H9 (cell line): ENCODE results near the gene CUL2. TPM values are rescaled to one million over a fixed set of nuclear protein-coding genes. Genes with fewer than 3 reads are reported as not detected.

Experiments used
- DNase-seq: peaks from one replicate; pipeline ENCODE4 v3.0.0-alpha.2; 2017
- H2AFZ ChIP-seq: one replicate; pipeline ENCODE4 v1.6.1; 2013; ENCODE audit warnings: mild to moderate bottlenecking, low read length, control low read depth, moderate library complexity
- H2AK5ac ChIP-seq: 2 replicates; pipeline ENCODE4 v1.6.1; 2013; ENCODE audit warnings: low read length, control low read depth, mixed read lengths; ENCODE audit not compliant: insufficient read length
- H2BK120ac ChIP-seq: one replicate; pipeline ENCODE4 v1.6.1; 2013; ENCODE audit warnings: low read depth, mild to moderate bottlenecking, low read length, control low read depth, inconsistent platforms; ENCODE audit not compliant: poor library complexity, severe bottlenecking
- H2BK12ac ChIP-seq: 2 replicates; pipeline ENCODE4 v1.6.1; 2013; ENCODE audit warnings: low read length, control low read depth, mixed read lengths, low read depth; ENCODE audit not compliant: insufficient read length
- H2BK15ac ChIP-seq: 2 replicates; pipeline ENCODE4 v1.6.1; 2013; ENCODE audit warnings: low read depth, low read length, control low read depth
- H2BK20ac ChIP-seq: one replicate; pipeline ENCODE4 v1.6.1; 2013; ENCODE audit warnings: low read depth, mild to moderate bottlenecking, low read length, control low read depth, inconsistent platforms; ENCODE audit not compliant: poor library complexity, severe bottlenecking
- H2BK5ac ChIP-seq: 2 replicates; pipeline ENCODE4 v1.6.1; 2013; ENCODE audit warnings: low read length, control low read depth, mixed read lengths; ENCODE audit not compliant: insufficient read length
- H3K14ac ChIP-seq: 2 replicates; pipeline ENCODE4 v1.6.1; 2013; ENCODE audit warnings: low read length, control low read depth; ENCODE audit not compliant: insufficient read depth
- H3K18ac ChIP-seq: 2 replicates; pipeline ENCODE4 v1.6.1; 2013; ENCODE audit warnings: low read depth, mild to moderate bottlenecking, mixed read lengths, low read length, control low read depth; ENCODE audit not compliant: insufficient read length
- H3K23ac ChIP-seq: 2 replicates; pipeline ENCODE4 v1.6.1; 2013; ENCODE audit warnings: low read length, control low read depth, mixed read lengths, low read depth; ENCODE audit not compliant: insufficient read length
- H3K23me2 ChIP-seq: 2 replicates; pipeline ENCODE4 v1.6.1; 2013; ENCODE audit warnings: low read depth, mild to moderate bottlenecking, mixed read lengths, low read length, control low read depth; ENCODE audit not compliant: insufficient read length, poor library complexity, severe bottlenecking
- H3K27ac ChIP-seq: 2 replicates; pipeline ENCODE4 v1.5.1; 2013; ENCODE audit warnings: low read length, control low read depth, mixed read lengths, low read depth; ENCODE audit not compliant: insufficient read length
- H3K27me3 ChIP-seq: 2 replicates; pipeline ENCODE4 v1.6.1; 2013; ENCODE audit warnings: low read length, control low read depth, inconsistent platforms; ENCODE audit not compliant: insufficient read depth
- H3K4ac ChIP-seq: 2 replicates; pipeline ENCODE4 v1.6.1; 2013; ENCODE audit warnings: low read depth, mild to moderate bottlenecking, control low read depth, inconsistent platforms, low read length, moderate library complexity
- H3K4me1 ChIP-seq: 2 replicates; pipeline ENCODE4 v1.6.1; 2013; ENCODE audit warnings: low read length, control low read depth, inconsistent platforms; ENCODE audit not compliant: insufficient read depth
- H3K4me2 ChIP-seq: 2 replicates; pipeline ENCODE4 v1.6.1; 2013; ENCODE audit warnings: low read length, control low read depth, mixed read lengths; ENCODE audit not compliant: insufficient read length, insufficient read depth
- H3K56ac ChIP-seq: 2 replicates; pipeline ENCODE4 v1.6.1; 2013; ENCODE audit warnings: low read depth, mild to moderate bottlenecking, mixed read lengths, low read length, control low read depth; ENCODE audit not compliant: insufficient read length
- H3K79me1 ChIP-seq: 2 replicates; pipeline ENCODE4 v1.6.1; 2013; ENCODE audit warnings: low read depth, mild to moderate bottlenecking, moderate library complexity, low read length, control low read depth, inconsistent platforms; ENCODE audit not compliant: insufficient read depth, poor library complexity, severe bottlenecking
- H3K79me2 ChIP-seq: 2 replicates; pipeline ENCODE4 v1.6.1; 2013; ENCODE audit warnings: low read length, control low read depth, inconsistent platforms; ENCODE audit not compliant: insufficient read depth
- H3K9ac ChIP-seq: 2 replicates; pipeline ENCODE4 v1.6.1; 2013; ENCODE audit warnings: low read length, control low read depth, mixed read lengths; ENCODE audit not compliant: insufficient read length; ENCODE audit errors: extremely low read depth
- H3K9me3 ChIP-seq: one replicate; pipeline ENCODE4 v1.6.1; 2013; ENCODE audit warnings: low read depth, low read length, inconsistent platforms; ENCODE audit not compliant: control insufficient read depth
- H3T11ph ChIP-seq: one replicate; pipeline ENCODE4 v1.6.1; 2013; ENCODE audit warnings: mild to moderate bottlenecking, low read length, control low read depth, inconsistent platforms
- H4K20me1 ChIP-seq: one replicate; pipeline ENCODE4 v1.6.1; 2013; ENCODE audit not compliant: control insufficient read depth, insufficient read length, insufficient read depth
- H4K5ac ChIP-seq: 2 replicates; pipeline ENCODE4 v1.6.1; 2013; ENCODE audit warnings: low read depth, mild to moderate bottlenecking, mixed read lengths, low read length, control low read depth; ENCODE audit not compliant: insufficient read length
- H4K8ac ChIP-seq: replicated peaks from 2 replicates; pipeline ENCODE4 v1.6.1; 2013; ENCODE audit warnings: low read length, control low read depth, mixed read lengths, low read depth; ENCODE audit not compliant: insufficient read length
- H4K91ac ChIP-seq: 2 replicates; pipeline ENCODE4 v1.6.1; 2013; ENCODE audit warnings: low read depth, mild to moderate bottlenecking, moderate library complexity, mixed read lengths, low read length, control low read depth; ENCODE audit not compliant: insufficient read length
- H3K27ac Mint-ChIP-seq, 3 experiments: 2 replicates in 2 of 3; 3 replicates in 1 of 3; pipeline ENCODE4 v1.8.0; 2020 to 2021; ENCODE audit warnings: mixed read lengths in 3 of 3, mild to moderate bottlenecking in 1 of 3, moderate library complexity in 1 of 3
- H3K27me3 Mint-ChIP-seq: 2 replicates; pipeline ENCODE4 v1.8.0; 2021; ENCODE audit warnings: low read depth, mild to moderate bottlenecking, moderate library complexity, mixed read lengths
- H3K36me3 Mint-ChIP-seq, 3 experiments: 2 replicates in 2 of 3; 3 replicates in 1 of 3; pipeline ENCODE4 v1.8.0; 2020 to 2021; ENCODE audit warnings: low read depth in 3 of 3, mixed read lengths in 3 of 3; ENCODE audit not compliant: insufficient read depth in 1 of 3
- H3K4me1 Mint-ChIP-seq, 2 experiments: 2 replicates each; pipeline ENCODE4 v1.8.0; 2020; ENCODE audit warnings: mixed read lengths in 2 of 2
- H3K4me3 Mint-ChIP-seq, 2 experiments: 2 replicates in 1 of 2; 3 replicates in 1 of 2; pipeline ENCODE4 v1.8.0; 2020 to 2021; ENCODE audit warnings: mild to moderate bottlenecking in 2 of 2, mixed read lengths in 2 of 2, moderate library complexity in 1 of 2
- H3K9me3 Mint-ChIP-seq, 2 experiments: 2 replicates in 1 of 2; 3 replicates in 1 of 2; pipeline ENCODE4 v1.8.0; 2020; ENCODE audit warnings: mild to moderate bottlenecking in 2 of 2, mixed read lengths in 2 of 2, moderate library complexity in 1 of 2
- CTCF ChIP-seq: fragments of 200-600 bp; sonication (generic); conservative IDR thresholded peaks from 3 replicates; pipeline ENCODE4 v1.8.0; 2021; ENCODE audit warnings: antibody characterized with exemption, mild to moderate bottlenecking
- WGBS: extraction: QIAGEN DNeasy Blood & Tissue Kit; methylation state at CpG from one replicate; pipeline ENCODE4 v1.1.7; 2013; ENCODE audit warnings: missing lambda C conversion rate, low lambda C conversion rate, mixed read lengths; ENCODE audit not compliant: insufficient read length; ENCODE audit errors: extremely low coverage; 5-methylcytosine and 5-hydroxymethylcytosine counted together
- total RNA-seq: library from RNA; stranded (reverse); gene quantifications from 2 replicates; pipeline ENCODE4 v1.2.1, GENCODE V29; 2021

Gene CUL2
- total RNA-seq, 1 experiment from 2014 or later, result 43.3 TPM

DNA sequence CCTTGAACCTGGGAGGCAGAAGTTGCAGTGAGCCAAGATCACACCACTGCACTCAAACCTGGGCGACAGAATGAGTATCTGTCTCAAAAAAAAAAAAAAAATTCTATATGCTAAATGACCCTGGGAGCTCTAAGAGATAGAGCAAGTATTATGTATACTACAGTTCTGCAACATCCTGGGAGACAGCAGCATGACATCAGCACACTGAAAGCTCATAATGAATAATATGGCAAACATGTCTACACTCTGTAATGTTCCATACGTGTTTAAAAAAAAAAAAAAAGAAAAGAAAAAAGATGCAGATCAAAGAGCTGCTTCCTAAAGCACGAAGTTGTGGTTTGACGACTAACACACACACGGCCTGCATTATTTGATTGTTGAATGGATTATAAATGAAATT lies 72.5 kb downstream of the CUL2 start:
- Histone ChIP-seq H4K8ac (no peak overlapping the region), H3K4me2 (no peak overlapping the region), H3K23me2 (no peaks in the 10 kb centered on the region), H3K27ac (no peak overlapping the region), H4K91ac (no peak overlapping the region), H2BK12ac (no peak overlapping the region), H3T11ph (no peak overlapping the region), H2AK5ac (no peak overlapping the region), H2BK120ac (no peak overlapping the region), H3K4ac (no peak overlapping the region), H3K79me2 (no peaks in the 10 kb centered on the region), H2BK5ac (no peak overlapping the region), H3K23ac (no peak overlapping the region), H3K56ac (no peak overlapping the region), H3K79me1 (no peaks in the 10 kb centered on the region), H4K5ac (no peak overlapping the region), H3K18ac (no peak overlapping the region), H3K9me3 (no peaks in the 10 kb centered on the region), H2BK20ac (no peak overlapping the region), H3K9ac (no peak overlapping the region), H3K14ac (no peak overlapping the region), H2AFZ (no peak overlapping the region), H3K27me3 (no peaks in the 10 kb centered on the region), H4K20me1 (no peaks in the 10 kb centered on the region), H3K4me1 (peaks cover 1% of the 10 kb centered on the region; the same call in 1 of the 2 replicates), H2BK15ac (no peak overlapping the region)
- Mint-ChIP-seq H3K27ac (no peak overlapping the region), H3K4me1 (peaks cover 9 to 10% of the 10 kb centered on the region in 2 experiments), H3K9me3 (no peaks in the 10 kb centered on the region), H3K27me3 (no peaks in the 10 kb centered on the region), H3K36me3 (peaks cover 0 to 23% (median 15%) of the 10 kb centered on the region in 3 experiments; a peak in 5 of 7 replicates), H3K4me3 (no peak overlapping the region)
- TF ChIP-seq CTCF, result no peak
- no CpG with 5 or more reads among the region's 5 CpGs for WGBS
- no peak for DNase-seq
